ENCODE data around the gene VGLL4.

GRCh38 chr3:11632966-11633365 is 10.7 kb downstream of the VGLL4 start:
- TF ChIP-seq GATA3 (IDR thresholded peaks at IDR 0.05; ENCODE audit: low read depth, low read length): no peak
- TF ChIP-seq GATA2 (IDR thresholded peaks at IDR 0.05; ENCODE audit: low read depth, low read length): no peak
